ENCODE results near the gene TTI1.

The TTI1 gene

DNA sequence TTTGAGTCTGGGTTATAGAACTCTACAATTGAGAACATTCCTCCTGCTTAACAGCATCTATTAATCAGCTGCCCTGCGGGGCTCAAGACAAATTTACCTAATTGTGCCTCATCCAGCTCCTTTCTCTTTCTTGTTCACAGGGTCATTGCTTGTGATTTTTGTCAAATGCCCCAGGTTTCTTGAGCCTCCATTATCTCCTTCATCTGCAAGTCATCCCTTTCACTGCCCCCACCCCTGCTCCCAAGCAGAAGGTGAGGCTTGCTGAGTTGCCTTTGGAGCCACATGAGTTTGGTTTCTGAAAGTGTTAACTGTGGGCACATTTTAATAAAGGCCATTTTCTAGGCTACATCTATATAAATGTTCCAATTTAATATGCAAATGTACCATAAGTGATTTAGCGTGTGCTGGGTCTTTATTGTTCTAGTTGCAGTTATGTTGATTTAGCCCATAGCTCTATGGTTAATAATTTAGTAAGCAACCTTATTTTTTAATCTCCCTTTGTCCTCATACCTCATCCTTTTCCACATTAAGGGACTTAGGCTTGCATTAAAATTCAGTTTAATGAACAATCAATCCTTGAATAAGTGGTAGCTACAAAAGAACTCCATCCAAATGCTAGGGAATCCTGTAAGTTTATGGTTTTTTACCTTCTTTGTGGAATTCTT is 74.3 kb downstream of the TTI1 start:
- DNase-seq, result no peak

DNA sequence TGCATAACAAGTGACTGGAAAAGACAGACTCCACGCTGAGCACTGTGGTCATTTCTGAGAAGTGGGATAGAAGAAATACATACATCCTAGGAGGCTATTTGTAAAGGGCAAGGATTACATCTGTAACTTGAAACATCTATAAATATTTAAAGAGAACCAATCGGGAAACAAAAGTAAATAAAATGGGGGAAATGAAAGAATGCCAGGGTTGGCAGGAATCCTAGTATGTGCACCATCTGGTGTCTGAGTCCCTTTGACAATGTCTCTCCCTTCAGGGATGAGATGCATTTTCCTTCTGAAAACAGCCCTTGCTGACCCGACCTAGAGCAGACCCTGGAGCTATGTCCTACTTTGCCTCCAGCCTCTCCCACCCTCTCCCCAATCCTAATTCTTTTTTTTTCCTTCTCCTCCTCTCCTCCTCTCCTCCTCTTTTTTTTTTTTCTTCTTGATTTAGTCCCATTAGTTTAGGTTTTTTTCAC is 77.1 kb downstream of the TTI1 start:
- peak; percentile 58 for DNase-seq

DNA sequence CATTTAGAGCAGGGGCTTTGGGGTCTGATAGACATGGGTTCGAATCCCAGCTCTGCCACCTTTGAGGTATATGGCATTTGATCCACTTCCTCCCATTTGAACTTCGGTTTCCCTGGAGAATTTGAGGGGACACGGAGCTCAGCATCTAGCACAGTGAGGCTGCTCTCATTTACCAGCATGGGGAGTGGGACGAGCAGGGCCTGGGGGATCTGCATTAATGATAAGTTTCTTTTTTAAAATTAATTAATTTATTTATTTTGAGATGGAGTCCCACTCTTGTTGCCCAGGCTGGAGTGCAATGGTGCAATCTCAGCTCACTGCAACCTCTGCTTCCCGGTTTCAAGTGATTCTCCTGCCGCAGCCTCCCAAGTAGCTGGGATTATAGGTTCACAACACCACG is 77.7 kb downstream of the TTI1 start:
- DNase-seq, result no peak

DNA sequence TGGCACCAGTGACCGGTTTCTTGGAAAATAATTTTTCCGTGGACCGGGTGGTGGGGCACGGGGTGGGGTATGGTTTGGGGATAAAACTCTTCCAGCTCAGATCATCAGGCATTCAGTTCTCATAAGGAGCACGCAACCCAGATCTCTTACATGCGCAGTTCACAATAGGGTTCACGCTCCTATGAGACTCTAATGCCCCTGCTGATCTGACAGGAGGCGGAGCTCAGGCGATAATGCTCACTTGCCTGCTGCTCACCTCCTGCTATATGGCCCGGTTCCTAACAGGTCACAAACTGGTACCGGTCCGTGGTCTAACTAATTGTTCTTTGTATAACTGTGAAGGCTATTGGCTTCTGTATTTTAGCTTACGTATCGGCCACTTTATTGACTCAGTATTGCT is 78.6 kb downstream of the TTI1 start:
- DNase-seq, result no peak

DNA sequence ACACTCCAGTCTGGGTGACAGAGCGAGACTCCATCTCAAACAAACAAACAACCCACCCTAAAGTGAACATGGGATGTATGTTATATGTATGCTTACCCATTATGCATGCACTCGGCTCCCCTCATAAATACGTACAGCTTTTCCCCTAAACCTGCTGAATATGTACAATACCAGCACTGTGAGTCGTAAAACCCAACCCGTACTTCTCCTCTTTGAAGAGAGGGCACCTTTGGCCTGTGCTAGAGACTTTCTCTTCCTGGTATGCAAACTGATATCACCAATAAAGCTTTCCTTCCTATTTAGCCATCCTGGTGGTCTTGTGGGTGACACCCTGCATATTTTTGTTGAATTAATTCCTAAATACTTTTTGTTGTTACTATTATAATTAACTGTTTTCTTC is 79.1 kb downstream of the TTI1 start:
- no peak for DNase-seq

DNA sequence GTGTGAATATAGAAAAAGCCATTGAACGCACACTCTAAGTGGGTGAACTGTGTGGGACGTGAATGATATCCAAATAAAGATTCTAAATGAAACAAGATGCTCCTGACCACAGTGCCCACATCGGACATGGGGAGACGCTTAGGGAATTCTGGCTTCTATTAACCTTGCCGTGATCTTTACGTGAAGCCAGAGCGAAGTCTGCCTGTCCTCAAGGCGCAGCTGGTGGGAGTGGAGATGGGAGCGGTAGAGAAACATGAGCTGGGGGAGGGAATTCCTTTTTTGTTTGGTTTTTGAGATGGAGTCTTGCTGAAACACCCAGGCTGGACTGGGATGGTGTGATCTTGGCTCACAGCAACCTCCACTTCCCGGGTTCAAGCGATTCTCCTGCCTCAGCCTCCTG is 84.3 kb downstream of the TTI1 start:
- no peak for DNase-seq

DNA sequence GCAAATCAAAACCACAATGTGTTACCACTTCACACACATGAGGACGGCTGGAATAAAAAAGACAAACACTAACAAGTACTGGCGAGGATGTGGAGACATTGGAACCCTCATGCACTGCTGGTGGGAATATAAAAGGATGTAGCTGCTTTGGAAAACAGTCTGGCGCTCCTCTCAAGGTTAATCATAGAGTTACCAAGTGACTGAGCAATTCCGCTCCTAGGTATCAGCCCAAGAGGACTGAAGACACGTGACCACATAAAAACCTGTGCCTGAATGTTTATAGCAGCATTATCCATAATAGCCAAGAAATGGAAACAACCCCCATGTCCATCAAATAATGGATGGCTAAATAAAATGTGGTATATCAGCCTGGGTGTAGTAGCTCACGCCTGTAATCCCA is 85.3 kb downstream of the TTI1 start:
- DNase-seq, result no peak

DNA sequence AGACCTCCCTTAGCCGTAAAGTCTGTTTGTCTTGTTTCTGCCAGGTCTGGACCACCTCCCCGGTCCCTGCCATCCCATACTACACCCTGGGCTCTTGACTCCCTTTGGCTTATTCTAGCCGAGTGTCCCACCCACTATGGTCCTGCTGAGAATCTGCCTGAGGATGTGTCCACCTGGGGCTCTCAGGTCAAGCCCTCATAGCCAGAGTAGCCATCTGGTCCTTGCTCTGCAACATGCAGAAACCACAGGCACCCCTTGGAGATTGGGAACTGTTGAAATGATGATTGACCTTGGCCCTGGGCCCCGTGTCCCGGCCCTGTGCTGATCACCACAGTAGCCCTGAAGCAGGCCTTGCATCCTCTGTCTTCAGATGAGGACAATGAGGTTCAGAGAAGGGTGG is 86.3 kb downstream of the TTI1 start:
- DNase-seq, result no peak

DNA sequence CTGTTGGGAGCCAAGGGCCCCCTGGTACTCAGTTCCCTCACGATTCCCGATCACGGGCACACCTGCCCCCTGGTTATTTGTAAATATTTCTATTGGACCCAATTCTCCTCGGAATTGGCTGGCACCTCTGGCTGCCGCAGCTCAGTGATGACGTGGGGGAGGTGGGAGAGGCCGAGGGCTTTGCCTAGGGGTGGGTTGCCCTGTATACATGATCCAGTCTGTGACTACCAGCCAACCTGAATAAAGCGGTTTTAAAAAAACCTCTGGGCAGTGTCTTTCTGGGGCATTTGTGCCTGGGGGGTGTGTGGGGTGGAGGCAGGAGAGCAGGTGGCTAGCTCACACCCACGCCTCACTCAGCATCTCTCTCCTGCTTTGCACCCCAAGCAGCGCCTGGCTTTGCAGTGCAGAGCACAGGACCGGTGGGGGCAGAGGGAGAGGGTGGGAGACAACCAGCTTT is 88.1 kb downstream of the TTI1 start:
- no peak for DNase-seq

DNA sequence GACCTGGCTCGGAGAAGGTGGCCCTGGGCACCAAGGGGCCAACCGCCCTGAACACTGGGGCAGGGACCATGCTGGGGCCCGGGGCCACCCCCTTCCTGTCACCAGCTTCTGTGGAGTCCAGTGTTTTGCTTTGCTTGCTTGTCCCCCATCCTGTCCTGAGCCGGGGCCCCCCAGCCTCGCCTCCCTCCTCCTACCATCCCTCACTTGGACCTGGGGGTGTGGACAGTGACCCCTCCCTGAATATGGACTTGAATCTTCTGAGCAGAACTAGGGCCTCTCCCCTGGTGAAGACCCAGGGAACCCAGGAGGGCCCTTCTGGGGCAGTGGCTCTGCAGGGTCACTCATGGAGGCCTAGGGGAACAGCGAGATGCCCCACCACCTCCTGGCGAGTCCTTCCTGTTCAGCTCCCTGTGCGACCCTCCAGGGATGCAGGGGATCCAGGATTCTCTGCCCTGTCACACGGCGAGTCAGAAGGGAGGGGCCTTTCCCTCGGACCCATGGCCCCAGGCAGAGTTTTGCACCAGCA is 88.7 kb downstream of the TTI1 start:
- DNase-seq, result no peak

DNA sequence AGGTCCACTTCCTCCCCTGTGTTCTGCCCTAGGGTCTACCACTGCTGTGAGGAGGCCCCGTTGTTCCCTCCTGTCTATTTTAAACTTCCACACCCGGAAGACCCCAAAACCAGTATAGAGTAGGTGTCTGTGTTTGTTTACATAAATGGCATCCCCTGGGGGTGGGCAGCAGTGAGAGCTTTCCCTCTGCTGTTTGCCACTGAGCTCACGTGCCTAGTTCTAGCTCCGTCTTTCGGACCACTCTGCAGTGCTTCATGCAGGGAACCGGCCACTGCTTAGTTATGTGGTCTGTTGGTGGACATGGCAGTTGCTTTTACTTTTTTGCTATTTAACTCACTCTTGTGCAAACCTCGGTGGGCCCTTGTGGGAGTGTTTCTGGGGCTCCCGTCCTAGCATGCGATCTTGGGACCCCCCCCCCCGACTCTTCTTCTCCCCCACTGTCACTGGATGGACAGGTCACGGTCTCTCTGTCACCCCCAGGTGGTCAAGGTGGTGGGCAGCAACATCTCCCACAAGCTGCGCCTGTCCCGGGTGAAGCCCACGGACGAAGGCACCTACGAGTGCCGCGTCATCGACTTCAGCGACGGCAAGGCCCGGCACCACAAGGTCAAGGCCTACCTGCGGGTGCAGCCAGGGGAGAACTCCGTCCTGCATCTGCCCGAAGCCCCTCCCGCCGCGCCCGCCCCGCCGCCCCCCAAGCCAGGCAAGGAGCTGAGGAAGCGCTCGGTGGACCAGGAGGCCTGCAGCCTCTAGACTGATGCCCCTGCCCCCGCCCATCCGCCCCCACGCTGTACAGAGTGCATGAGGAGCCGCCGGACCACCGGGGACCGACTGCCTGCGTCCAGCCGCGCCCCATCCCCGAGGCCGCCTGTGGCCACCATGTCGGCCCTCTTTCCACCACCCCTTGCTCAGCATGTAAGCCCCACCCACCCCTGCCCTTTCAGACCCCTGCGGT is 89.5 kb downstream of the TTI1 start:
- no peak for DNase-seq

DNA sequence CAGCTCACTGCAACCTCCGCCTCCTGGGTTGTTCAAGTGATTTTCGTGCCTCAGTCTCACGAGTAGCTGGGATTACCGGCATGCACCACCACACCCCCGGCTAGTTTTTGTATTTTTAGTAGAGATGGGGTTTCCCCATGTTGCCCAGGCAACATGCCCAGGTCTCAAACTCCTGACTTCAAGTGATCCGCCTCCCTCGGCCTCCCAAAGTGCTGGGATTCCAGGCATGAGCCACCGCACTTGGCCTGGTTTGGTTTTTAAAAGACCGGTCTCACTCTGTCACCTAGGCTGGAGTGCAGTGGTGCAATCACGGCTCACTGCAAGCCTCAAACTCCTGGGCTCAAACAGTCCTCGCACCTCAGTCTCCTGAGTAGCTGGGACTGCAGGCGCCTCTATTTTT is 90.2 kb downstream of the TTI1 start:
- DNase-seq, result no peak

DNA sequence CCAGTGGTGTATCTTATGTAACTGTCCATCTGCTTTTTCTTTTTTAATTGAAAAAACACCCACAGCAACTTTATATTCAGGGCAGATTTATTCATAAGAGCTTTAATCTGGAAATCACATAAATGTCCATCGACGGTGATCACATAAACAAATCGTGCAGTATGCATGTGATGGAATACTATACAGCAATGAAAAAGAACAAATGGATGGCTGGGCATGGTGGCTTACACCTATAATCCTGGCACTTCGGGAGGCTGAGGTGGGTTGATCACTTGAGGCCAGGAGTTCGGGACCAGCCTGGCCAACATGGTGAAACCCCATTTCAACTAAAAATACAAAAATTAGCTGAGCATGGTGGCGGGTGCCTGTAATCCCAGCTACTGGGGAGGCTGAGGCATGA is 91.3 kb downstream of the TTI1 start:
- DNase-seq, result no peak

DNA sequence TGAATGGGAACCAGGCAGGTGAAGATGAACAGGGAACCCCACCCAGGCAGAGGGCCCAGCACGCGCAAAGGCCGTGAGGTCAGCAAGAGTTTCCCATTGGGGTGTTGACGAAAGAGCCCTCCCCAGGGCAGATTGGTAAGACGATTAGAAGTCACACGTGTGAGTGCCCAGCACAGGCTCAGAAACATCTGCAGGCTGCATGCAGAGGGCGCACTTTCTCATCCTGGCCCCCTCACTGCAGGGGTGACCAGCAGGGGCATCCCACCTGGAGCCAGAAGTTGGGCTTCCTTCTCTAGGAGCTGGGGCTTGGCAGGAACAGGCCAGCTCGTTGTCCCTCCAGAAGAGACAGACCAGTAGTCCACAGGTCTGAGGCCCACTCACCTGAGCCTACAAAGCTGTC is 91.9 kb downstream of the TTI1 start:
- DNase-seq, result no peak

DNA sequence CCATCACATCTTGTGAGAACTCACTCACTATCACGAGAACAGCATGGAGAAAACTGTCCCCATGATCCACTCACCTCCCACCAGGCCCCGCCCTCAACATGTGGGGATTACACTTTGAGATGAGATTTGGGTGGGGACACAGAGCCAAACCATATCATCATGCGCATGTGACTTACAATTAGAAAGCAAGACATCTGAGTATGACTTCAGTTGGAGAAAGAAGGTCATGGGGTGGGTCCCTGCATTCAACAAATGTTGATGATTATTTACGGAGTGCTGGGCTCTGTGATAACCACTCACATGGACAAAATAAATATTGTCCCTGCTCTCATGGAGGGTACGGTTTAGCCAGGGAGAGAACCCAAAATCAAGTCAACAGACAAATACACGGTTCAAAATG is 92.4 kb downstream of the TTI1 start:
- DNase-seq, result no peak

DNA sequence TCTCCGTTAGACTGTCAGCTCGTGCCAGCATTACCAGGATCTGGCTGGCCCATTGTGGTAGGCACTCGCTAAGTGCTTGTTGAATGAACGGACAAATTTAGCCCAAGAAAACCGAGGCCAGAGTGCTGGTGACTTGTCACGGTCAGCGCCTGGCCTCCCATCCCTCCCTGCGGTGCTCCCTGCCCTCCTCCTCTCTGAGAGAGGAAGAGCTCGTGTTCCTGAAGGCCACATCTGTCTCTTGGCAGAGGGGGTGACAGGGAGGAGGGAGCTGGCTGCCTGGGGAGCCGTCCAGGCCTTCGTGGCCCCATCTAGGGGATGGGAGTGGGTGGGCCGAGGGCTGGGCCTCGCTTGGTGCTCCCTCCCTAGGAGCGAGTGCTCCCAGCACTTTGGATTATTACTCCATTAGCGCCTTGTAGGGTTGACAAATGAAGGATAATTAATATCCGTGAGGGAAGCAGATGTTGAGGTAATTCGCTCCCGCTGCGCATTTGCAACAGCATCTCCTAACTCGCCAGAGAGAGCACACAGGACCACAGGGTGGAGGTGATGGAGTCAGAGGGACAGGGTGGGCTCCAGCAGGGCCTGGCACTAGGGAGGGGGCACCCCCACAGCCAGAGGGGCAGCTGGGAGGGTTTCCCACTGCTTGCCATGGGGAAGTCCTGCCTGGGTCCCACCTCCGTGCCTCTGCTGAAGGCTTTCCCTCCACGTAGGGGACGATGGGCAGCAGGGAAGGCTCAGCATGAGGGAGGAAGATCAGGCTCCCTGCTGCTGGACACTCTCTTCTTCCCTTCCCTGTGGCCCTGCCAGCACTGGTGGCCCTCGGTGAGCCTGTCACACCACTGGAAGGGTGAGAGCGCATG is 93.3 kb downstream of the TTI1 start:
- DNase-seq, result no peak

DNA sequence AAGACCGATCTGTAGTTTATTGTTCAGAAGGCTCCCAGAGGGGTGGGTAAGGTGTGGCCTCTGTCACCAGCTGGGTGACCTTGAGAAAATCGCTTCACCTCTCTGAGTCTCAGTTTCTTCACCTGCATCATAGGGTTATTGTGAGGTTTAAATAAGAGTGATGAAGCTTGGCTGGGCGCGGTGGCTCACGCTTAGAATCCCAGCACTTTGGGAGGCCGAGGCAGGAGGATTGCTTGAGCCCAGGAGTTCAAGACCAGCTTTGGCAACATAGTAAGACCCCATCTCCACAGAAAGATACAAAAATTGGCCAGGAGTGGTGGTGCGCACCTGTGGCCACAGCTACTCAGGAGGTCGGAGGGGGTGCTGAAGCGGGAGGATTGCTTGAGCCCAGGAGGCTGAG is 94.3 kb downstream of the TTI1 start:
- no peak for DNase-seq

DNA sequence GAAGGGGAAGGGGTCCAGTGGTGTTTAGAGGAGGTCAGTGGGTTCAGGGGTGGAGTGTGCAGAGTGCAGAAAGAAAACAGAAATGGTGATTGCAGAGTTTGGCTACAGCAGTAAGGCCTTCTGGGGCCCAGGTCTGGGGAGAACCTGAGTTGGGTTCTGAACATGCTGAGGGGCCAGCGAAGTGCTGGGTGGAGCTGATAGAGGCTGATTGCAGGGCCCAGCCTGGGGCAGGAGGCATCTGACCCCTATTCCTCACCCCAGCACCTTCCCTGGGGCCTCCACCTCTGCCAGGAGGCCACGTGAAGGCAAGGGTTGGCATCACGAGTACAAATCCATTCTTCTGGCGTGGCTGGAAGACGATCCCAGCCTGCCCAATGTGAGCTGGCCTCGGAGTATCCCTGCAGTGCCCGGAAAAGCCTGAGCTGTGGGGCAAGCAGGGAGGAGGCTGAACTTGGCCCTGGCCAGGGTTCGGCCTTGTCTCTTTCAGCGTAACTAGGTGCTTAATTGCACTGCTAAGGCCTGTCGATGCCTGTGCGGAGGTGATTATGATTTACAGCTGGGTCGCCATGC is 95.0 kb downstream of the TTI1 start:
- DNase-seq, result no peak

DNA sequence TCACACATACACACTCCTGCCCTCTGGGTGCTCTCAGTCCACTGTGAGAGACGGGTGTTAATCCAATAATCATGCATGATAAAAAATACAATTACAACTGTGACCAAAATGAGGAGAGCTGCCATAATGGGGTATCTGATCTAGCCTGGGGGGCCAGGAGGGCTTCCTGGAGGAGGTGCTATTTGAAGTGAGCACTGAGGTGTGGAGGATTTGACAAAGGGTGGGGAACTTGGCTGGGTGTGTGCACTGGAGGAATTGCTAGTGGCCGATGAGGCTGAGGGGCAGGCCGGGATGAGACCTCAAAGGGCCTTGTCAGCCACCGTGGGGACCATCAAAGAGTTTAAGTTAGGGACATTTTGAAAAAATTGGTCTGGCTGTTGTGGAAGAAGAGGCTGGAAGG is 95.6 kb downstream of the TTI1 start:
- no peak for DNase-seq

DNA sequence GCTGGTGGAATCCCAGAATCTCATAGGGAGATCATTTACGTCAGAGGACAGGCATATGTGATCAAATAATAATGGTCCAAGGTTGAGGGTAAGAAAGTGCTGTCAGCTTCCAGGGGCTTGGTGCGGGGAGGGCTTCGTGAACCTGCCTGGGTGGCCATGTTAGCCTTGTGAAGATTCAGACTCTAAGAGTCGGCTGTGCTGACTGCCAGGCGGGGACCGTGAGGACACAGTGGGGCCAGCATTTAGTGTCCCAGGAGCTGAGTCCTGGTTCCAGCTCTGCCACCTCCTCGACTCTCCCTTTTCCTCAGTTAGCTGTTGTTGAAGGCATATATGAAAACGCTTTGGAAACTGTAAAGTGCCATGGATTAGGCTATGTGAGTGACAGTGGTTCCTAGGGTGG is 96.8 kb downstream of the TTI1 start:
- no peak for DNase-seq

DNA sequence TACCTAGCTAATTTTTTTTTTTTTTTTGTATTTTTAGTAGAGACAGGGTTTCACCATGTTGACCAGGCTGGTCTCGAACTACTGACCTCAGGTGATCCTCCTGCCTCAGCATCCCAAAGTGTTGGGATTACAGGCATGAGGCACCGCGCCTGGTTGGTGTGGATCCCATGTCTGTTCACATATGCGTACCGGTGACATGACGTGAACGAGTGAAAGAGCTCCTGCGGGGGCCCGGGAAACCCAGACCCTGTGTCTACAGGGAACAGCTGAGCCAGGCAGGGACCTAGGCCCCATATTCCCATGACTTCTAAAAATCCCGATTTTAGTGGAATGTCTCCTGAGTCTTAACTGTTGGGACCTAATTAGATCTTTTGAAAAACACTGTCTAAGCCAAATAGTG is 97.2 kb downstream of the TTI1 start:
- no peak for DNase-seq

DNA sequence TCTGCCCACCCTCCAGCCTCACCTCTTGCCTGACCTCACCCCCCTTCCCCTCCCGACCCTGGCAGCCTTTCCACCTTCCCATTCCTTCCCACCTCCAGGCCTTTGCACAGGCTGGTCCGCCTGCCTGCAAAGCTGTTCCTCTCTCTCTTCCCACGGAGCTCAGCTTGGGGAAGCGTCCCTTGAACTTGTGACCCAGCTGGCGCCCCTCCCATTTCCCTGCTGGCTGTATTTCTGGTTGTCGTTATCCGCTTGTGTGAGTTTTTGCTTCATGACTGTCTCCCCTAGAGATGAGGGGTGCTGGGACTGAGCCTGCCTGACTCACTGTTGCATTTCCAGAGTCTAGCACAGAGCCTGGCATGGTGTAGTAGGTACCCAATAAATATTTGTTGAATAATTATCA is 97.8 kb downstream of the TTI1 start:
- no peak for DNase-seq

Measured in NCI-H2029 (cell line).